HG02763 (cell line): ENCODE data around the gene IPO5.

ENCODE experiments used
- ATAC-seq: cut with Tn5 transposase; IDR thresholded peaks from one replicate; pipeline ENCODE4 v1.9.1; 2021; ENCODE audit warnings: mild to moderate bottlenecking, moderate library complexity; ENCODE audit not compliant: unreplicated experiment

The IPO5 gene

GRCh38 chr13:97953376-97953970 is at the start of gene IPO5:
IPO5 (plus strand) TSS chr13:97953675; CDS start chr13:97976697, 23,022 bp downstream.
- ATAC-seq, result no peak

- no peak for ATAC-seq
Measured at GRCh38 chr13:97904059-97904458, 49.4 kb upstream of the IPO5 start.

- ATAC-seq, result no peak
Measured at GRCh38 chr13:97905517-97905916, 48.0 kb upstream of the IPO5 start.

- ATAC-seq, result no peak
Measured at GRCh38 chr13:97911311-97912138, 42.0 kb upstream of the IPO5 start.

GRCh38 chr13:97912139-97912535 is 41.3 kb upstream of the IPO5 start:
- ATAC-seq, result no peak

GRCh38 chr13:97913206-97913605 is 40.3 kb upstream of the IPO5 start:
- ATAC-seq, result no peak

- ATAC-seq, result no peak
Measured at GRCh38 chr13:97914540-97914939, 38.9 kb upstream of the IPO5 start.

- ATAC-seq, result no peak
Measured at GRCh38 chr13:97921176-97921816, 32.2 kb upstream of the IPO5 start.

- no peak for ATAC-seq
Measured at GRCh38 chr13:97928301-97928700, 25.2 kb upstream of the IPO5 start.

- no peak for ATAC-seq
Measured at GRCh38 chr13:97932036-97932435, 21.4 kb upstream of the IPO5 start.

- ATAC-seq, result no peak
Measured at GRCh38 chr13:97932647-97933046, 20.8 kb upstream of the IPO5 start.

- ATAC-seq, result no peak
Measured at GRCh38 chr13:97933776-97934175, 19.7 kb upstream of the IPO5 start.

- no peak for ATAC-seq
Measured at GRCh38 chr13:97934590-97934989, 18.9 kb upstream of the IPO5 start.

- ATAC-seq, result no peak
Measured at GRCh38 chr13:97935071-97935470, 18.4 kb upstream of the IPO5 start.

GRCh38 chr13:97936036-97936435 is 17.4 kb upstream of the IPO5 start:
- no peak for ATAC-seq

- ATAC-seq, result no peak
Measured at GRCh38 chr13:97938706-97939475, 14.6 kb upstream of the IPO5 start.

GRCh38 chr13:97944396-97945029 is 9.0 kb upstream of the IPO5 start:
- ATAC-seq, result no peak

- no peak for ATAC-seq
Measured at GRCh38 chr13:97945342-97945741, 8.1 kb upstream of the IPO5 start.

GRCh38 chr13:97945792-97946419 is 7.6 kb upstream of the IPO5 start:
- no peak for ATAC-seq

- ATAC-seq, result no peak
Measured at GRCh38 chr13:97946951-97947588, 6.4 kb upstream of the IPO5 start.
